HEK293 (cell line): Measurements from ENCODE around the gene FHL3.
A peak's percentile ranks its signal among the peaks of the same experiment; 100 is the strongest.

ENCODE experiments used
- HOXA7 ChIP-seq: sonication (generic); formaldehyde crosslinking; IDR thresholded peaks from 2 replicates; pipeline ENCODE4 v1.8.1; 2022; ENCODE audit warnings: missing genetic modification reagents, borderline replicate concordance
- HOXD13 ChIP-seq: sonication (generic); formaldehyde crosslinking; IDR thresholded peaks from 2 replicates; pipeline ENCODE4 v1.8.0; 2022; ENCODE audit warnings: missing genetic modification reagents, borderline replicate concordance
- MYNN ChIP-seq: fragments of 450-650 bp; formaldehyde crosslinking; IDR thresholded peaks from 2 replicates; pipeline ENCODE4 v1.5.1; 2016; ENCODE audit warnings: missing biosample characterization, missing genetic modification characterization, borderline replicate concordance
- OSR2 ChIP-seq: fragments of 450-650 bp; formaldehyde crosslinking; IDR thresholded peaks from 2 replicates; pipeline ENCODE4 v1.5.1; 2016; ENCODE audit warnings: missing biosample characterization, missing genetic modification characterization
- OVOL3 ChIP-seq: fragments of 450-650 bp; formaldehyde crosslinking; IDR thresholded peaks from 2 replicates; pipeline ENCODE4 v1.5.1; 2016; ENCODE audit warnings: missing biosample characterization, missing genetic modification characterization
- REPIN1 ChIP-seq: fragments of 450-650 bp; formaldehyde crosslinking; IDR thresholded peaks from 2 replicates; pipeline ENCODE4 v1.5.1; 2017; ENCODE audit warnings: missing biosample characterization, missing genetic modification characterization, low read depth
- TRIM28 ChIP-seq: IDR thresholded peaks from 2 replicates; pipeline ENCODE4 v1.6.1; 2011; ENCODE audit warnings: low read length, control low read depth, borderline replicate concordance
- YY1 ChIP-seq: fragments of 450-650 bp; formaldehyde crosslinking; IDR thresholded peaks from 2 replicates; pipeline ENCODE4 v1.5.1; 2018; ENCODE audit warnings: missing biosample characterization, missing genetic modification characterization
- ZBTB17 ChIP-seq: fragments of 450-650 bp; formaldehyde crosslinking; IDR thresholded peaks from 2 replicates; pipeline ENCODE4 v1.5.1; 2016; ENCODE audit warnings: missing biosample characterization, missing genetic modification characterization
- ZBTB20 ChIP-seq: fragments of 450-650 bp; formaldehyde crosslinking; IDR thresholded peaks from 2 replicates; pipeline ENCODE4 v1.5.1; 2016; ENCODE audit warnings: missing biosample characterization, missing genetic modification characterization
- ZBTB7A ChIP-seq: fragments of 450-650 bp; formaldehyde crosslinking; IDR thresholded peaks from 2 replicates; pipeline ENCODE4 v1.5.1; 2016; ENCODE audit warnings: low read depth, missing biosample characterization, missing genetic modification characterization
- ZFP37 ChIP-seq: fragments of 450-650 bp; formaldehyde crosslinking; IDR thresholded peaks from 2 replicates; pipeline ENCODE4 v1.5.1; 2016; ENCODE audit warnings: missing biosample characterization, missing genetic modification characterization
- ZNF112 ChIP-seq: fragments of 450-650 bp; formaldehyde crosslinking; IDR thresholded peaks from 2 replicates; pipeline ENCODE4 v1.5.0; 2017; ENCODE audit warnings: missing biosample characterization, missing genetic modification characterization
- ZNF140 ChIP-seq: fragments of 450-650 bp; formaldehyde crosslinking; IDR thresholded peaks from 2 replicates; pipeline ENCODE4 v1.5.1; 2016; ENCODE audit warnings: missing biosample characterization, missing genetic modification characterization
- ZNF146 ChIP-seq: fragments of 450-650 bp; formaldehyde crosslinking; IDR thresholded peaks from 2 replicates; pipeline ENCODE4 v1.5.1; 2016; ENCODE audit warnings: missing biosample characterization, missing genetic modification characterization
- ZNF16 ChIP-seq: fragments of 450-650 bp; formaldehyde crosslinking; IDR thresholded peaks from 2 replicates; pipeline ENCODE4 v1.5.1; 2016; ENCODE audit warnings: low read depth, missing biosample characterization, missing genetic modification characterization
- ZNF19 ChIP-seq: fragments of 450-650 bp; formaldehyde crosslinking; IDR thresholded peaks from 2 replicates; pipeline ENCODE4; 2016; ENCODE audit warnings: missing biosample characterization, missing genetic modification characterization, low read depth
- ZNF221 ChIP-seq: fragments of 450-650 bp; formaldehyde crosslinking; IDR thresholded peaks from 2 replicates; pipeline ENCODE4 v1.5.1; 2017; ENCODE audit warnings: missing biosample characterization, missing genetic modification characterization, borderline replicate concordance
- ZNF274 ChIP-seq, 2 experiments: fragments of 200-500 bp in 1 of 2; fragments of 450-650 bp in 1 of 2; sonication (Bioruptor generic) in 1 of 2; formaldehyde crosslinking in 1 of 2; IDR thresholded peaks; 2 replicates each; pipeline versions ENCODE4 v1.5.1 to v1.6.1; 2014 to 2016; ENCODE audit warnings: borderline replicate concordance in 1 of 2, inconsistent platforms in 1 of 2, low read length in 1 of 2, missing biosample characterization in 1 of 2, missing genetic modification characterization in 1 of 2
- ZNF501 ChIP-seq: fragments of 450-650 bp; formaldehyde crosslinking; IDR thresholded peaks from 2 replicates; pipeline ENCODE4 v1.5.1; 2016; ENCODE audit warnings: missing biosample characterization, missing genetic modification characterization
- ZNF623 ChIP-seq: fragments of 450-650 bp; formaldehyde crosslinking; IDR thresholded peaks from 2 replicates; pipeline ENCODE4 v1.5.1; 2016; ENCODE audit warnings: missing biosample characterization, missing genetic modification characterization
- ZNF677 ChIP-seq: fragments of 450-650 bp; IDR thresholded peaks from 2 replicates; pipeline ENCODE4 v1.5.0; 2018; ENCODE audit warnings: missing biosample characterization, mild to moderate bottlenecking, missing genetic modification characterization, moderate library complexity
- ZNF707 ChIP-seq: fragments of 450-650 bp; formaldehyde crosslinking; IDR thresholded peaks from 2 replicates; pipeline ENCODE4 v1.5.1; 2016; ENCODE audit warnings: missing biosample characterization, missing genetic modification characterization
- ZNF777 ChIP-seq: fragments of 450-650 bp; formaldehyde crosslinking; IDR thresholded peaks from 2 replicates; pipeline ENCODE4 v1.5.1; 2017; ENCODE audit warnings: missing biosample characterization, missing genetic modification characterization, borderline replicate concordance
- ZNF830 ChIP-seq: fragments of 450-650 bp; IDR thresholded peaks from 2 replicates; pipeline ENCODE4 v1.5.0; 2018; ENCODE audit warnings: missing biosample characterization, missing genetic modification characterization, low read depth, mild to moderate bottlenecking, moderate library complexity
- ZSCAN30 ChIP-seq: fragments of 450-650 bp; IDR thresholded peaks from 2 replicates; pipeline ENCODE4 v1.5.1; 2018; ENCODE audit warnings: missing biosample characterization, mild to moderate bottlenecking, missing genetic modification characterization, moderate library complexity
- TF ChIP-seq, protein P1 (sequence below): fragments of 450-650 bp; formaldehyde crosslinking; IDR thresholded peaks from 2 replicates; pipeline ENCODE4 v1.5.1; 2016; ENCODE audit warnings: missing biosample characterization, missing genetic modification characterization
- TF ChIP-seq, protein P2 (sequence below): IDR thresholded peaks from 2 replicates; pipeline ENCODE4 v1.6.1; 2011; ENCODE audit warnings: mild to moderate bottlenecking, low read depth, low read length, borderline replicate concordance
- TF ChIP-seq, protein P3 (sequence below): fragments of 450-650 bp; formaldehyde crosslinking; optimal IDR thresholded peaks from 2 replicates; pipeline ENCODE3; 2016; ENCODE audit warnings: missing biosample characterization, mild to moderate bottlenecking, missing genetic modification characterization
- TF ChIP-seq, protein P4 (sequence below): fragments of 450-650 bp; formaldehyde crosslinking; IDR thresholded peaks from 2 replicates; pipeline ENCODE4 v1.5.1; 2016; ENCODE audit warnings: missing biosample characterization, missing genetic modification characterization
- TF ChIP-seq, protein P5 (sequence below): fragments of 450-650 bp; formaldehyde crosslinking; IDR thresholded peaks from 2 replicates; pipeline ENCODE4 v1.5.1; 2017; ENCODE audit warnings: missing biosample characterization, missing genetic modification characterization

FHL3 gene

DNA sequence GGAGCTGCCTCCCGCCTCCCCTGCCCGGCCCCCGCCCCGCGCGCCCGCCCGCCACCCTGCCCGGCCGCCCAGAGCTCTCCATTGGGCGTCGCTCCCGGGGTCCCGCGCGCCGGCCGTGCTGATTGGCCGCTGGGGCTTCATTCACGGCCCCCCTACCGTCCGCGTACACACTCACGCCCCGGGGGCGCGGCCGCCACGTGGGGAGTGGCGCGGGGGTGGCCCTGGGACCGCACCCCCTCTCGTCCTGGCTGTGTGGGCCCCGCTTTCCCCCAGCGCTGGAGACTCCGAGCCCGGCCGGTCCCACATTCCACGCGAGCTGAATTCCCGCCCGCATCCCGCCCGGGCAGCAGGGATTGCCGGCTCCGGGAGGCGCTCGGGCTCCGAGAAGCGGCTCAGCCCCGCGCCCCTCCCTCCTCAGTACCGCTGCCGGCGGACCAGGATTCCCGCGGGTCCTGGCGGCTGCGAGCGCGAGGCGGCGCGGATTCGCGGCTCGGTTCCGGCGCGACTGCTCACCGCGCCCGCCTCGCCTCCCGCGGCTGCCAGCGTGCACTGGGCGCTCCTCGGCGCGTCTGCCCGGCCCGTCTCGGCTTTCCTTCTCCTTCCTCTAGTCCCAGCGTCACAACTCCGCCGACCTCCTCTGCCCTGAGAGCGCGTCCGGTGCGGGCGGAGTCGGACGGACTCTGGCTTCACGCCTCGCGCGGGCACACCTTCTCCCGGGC, 41.7 kb upstream of the FHL3 start (continued):
- TF ChIP-seq, protein P1, sequence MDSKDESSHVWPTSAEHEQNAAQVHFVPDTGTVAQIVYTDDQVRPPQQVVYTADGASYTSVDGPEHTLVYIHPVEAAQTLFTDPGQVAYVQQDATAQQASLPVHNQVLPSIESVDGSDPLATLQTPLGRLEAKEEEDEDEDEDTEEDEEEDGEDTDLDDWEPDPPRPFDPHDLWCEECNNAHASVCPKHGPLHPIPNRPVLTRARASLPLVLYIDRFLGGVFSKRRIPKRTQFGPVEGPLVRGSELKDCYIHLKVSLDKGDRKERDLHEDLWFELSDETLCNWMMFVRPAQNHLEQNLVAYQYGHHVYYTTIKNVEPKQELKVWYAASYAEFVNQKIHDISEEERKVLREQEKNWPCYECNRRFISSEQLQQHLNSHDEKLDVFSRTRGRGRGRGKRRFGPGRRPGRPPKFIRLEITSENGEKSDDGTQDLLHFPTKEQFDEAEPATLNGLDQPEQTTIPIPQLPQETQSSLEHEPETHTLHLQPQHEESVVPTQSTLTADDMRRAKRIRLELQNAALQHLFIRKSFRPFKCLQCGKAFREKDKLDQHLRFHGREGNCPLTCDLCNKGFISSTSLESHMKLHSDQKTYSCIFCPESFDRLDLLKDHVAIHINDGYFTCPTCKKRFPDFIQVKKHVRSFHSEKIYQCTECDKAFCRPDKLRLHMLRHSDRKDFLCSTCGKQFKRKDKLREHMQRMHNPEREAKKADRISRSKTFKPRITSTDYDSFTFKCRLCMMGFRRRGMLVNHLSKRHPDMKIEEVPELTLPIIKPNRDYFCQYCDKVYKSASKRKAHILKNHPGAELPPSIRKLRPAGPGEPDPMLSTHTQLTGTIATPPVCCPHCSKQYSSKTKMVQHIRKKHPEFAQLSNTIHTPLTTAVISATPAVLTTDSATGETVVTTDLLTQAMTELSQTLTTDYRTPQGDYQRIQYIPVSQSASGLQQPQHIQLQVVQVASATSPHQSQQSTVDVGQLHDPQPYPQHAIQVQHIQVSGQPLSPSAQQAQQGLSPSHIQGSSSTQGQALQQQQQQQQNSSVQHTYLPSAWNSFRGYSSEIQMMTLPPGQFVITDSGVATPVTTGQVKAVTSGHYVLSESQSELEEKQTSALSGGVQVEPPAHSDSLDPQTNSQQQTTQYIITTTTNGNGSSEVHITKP (tag by site-specific recombination) = peak; percentile 73
- TF ChIP-seq OVOL3 (no peak), ZFP37 (tag by site-specific recombination) (no peak), OSR2 (tag by site-specific recombination) (no peak), ZNF623 (tag by site-specific recombination) (no peak), ZNF140 (no peak), ZNF221 (no peak), ZNF16 (tag by site-specific recombination) (no peak), ZNF677 (tag by site-specific recombination) (no peak), YY1 (no peak), ZSCAN30 (tag by site-specific recombination) (no peak), ZNF707 (tag by site-specific recombination) (no peak), ZNF777 (tag by site-specific recombination) (peak; percentile 59; the same call in 1 of the 2 replicates), ZNF146 (tag by site-specific recombination) (no peak), ZNF19 (tag by site-specific recombination) (no peak), ZNF112 (tag by site-specific recombination) (no peak), ZNF830 (tag by site-specific recombination) (no peak), REPIN1 (tag by site-specific recombination) (no peak), TRIM28 (no peak), ZBTB17 (peak; percentile 59), HOXA7 (CRISPR knock-in tag) (no peak), ZBTB20 (tag by site-specific recombination) (peak; percentile 79), HOXD13 (CRISPR knock-in tag) (no peak), MYNN (tag by site-specific recombination) (no peak), ZNF501 (tag by site-specific recombination) (no peak), ZNF274 (IDR thresholded peaks at IDR 0.05; ENCODE audit: low read length) (no peak), ZNF274 (tag by site-specific recombination; IDR thresholded peaks at IDR 0.05; ENCODE audit: borderline replicate concordance) (no peak), ZBTB7A (tag by site-specific recombination) (peak; percentile 78; the same call in 1 of the 2 replicates)
- TF ChIP-seq, protein P2, sequence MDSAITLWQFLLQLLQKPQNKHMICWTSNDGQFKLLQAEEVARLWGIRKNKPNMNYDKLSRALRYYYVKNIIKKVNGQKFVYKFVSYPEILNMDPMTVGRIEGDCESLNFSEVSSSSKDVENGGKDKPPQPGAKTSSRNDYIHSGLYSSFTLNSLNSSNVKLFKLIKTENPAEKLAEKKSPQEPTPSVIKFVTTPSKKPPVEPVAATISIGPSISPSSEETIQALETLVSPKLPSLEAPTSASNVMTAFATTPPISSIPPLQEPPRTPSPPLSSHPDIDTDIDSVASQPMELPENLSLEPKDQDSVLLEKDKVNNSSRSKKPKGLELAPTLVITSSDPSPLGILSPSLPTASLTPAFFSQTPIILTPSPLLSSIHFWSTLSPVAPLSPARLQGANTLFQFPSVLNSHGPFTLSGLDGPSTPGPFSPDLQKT = no peak
- TF ChIP-seq, protein P3, sequence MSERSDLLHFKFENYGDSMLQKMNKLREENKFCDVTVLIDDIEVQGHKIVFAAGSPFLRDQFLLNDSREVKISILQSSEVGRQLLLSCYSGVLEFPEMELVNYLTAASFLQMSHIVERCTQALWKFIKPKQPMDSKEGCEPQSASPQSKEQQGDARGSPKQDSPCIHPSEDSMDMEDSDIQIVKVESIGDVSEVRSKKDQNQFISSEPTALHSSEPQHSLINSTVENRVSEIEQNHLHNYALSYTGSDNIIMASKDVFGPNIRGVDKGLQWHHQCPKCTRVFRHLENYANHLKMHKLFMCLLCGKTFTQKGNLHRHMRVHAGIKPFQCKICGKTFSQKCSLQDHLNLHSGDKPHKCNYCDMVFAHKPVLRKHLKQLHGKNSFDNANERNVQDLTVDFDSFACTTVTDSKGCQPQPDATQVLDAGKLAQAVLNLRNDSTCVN (tag by site-specific recombination) = peak; percentile 96
- TF ChIP-seq, protein P4, sequence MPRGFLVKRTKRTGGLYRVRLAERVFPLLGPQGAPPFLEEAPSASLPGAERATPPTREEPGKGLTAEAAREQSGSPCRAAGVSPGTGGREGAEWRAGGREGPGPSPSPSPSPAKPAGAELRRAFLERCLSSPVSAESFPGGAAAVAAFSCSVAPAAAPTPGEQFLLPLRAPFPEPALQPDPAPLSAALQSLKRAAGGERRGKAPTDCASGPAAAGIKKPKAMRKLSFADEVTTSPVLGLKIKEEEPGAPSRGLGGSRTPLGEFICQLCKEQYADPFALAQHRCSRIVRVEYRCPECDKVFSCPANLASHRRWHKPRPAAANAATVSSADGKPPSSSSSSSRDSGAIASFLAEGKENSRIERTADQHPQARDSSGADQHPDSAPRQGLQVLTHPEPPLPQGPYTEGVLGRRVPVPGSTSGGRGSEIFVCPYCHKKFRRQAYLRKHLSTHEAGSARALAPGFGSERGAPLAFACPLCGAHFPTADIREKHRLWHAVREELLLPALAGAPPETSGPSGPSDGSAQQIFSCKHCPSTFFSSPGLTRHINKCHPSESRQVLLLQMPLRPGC (tag by site-specific recombination) = no peak
- TF ChIP-seq, protein P5, sequence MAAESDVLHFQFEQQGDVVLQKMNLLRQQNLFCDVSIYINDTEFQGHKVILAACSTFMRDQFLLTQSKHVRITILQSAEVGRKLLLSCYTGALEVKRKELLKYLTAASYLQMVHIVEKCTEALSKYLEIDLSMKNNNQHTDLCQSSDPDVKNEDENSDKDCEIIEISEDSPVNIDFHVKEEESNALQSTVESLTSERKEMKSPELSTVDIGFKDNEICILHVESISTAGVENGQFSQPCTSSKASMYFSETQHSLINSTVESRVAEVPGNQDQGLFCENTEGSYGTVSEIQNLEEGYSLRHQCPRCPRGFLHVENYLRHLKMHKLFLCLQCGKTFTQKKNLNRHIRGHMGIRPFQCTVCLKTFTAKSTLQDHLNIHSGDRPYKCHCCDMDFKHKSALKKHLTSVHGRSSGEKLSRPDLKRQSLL = no peak
